ENCODE measurements around the gene LRMDA. TPM values are rescaled to one million over a fixed set of nuclear protein-coding genes. Genes with fewer than 3 reads are reported as not detected.

LRMDA gene
- total and polyA plus RNA-seq, 2 donors (not counting 1 experiment from before 2014, with no cell fraction given), result 0.12 TPM; not detected in 1

- WGBS (ENCODE audit: insufficient coverage), result 67% methylated on average over 1 of the region's 9 CpGs
- Mint-ChIP-seq H3K27me3 (no peaks in the 10 kb centered on the region), H3K4me1 (no peaks in the 10 kb centered on the region), H3K9me3 (ENCODE audit: insufficient read depth) (no peaks in the 10 kb centered on the region), H3K4me3 (no peak overlapping the region), H3K27ac (no peak overlapping the region)
- ChIA-PET CTCF (interaction anchor here (1.3 kb wide), 1 partner anchor 9 kb away, joined by 3 read pairs; no protein-coding TSS in a partner anchor), POLR2A (no interaction called here)
- TF ChIP-seq EZH2 (IDR thresholded peaks at IDR 0.05; ENCODE audit: borderline replicate concordance, insufficient read depth, low read depth, low read length, poor library complexity, severe bottlenecking) (no peak), CTCF (IDR thresholded peaks at IDR 0.05) (no peak)
- Histone ChIP-seq H3K27me3 (replicated peaks in 1 of 4; ENCODE audit: control extremely low read depth in 1 of 4, control insufficient read depth in 3 of 4, insufficient read depth in 4 of 4, low read length in 3 of 4) (no peaks in the 10 kb centered on the region), H3K27ac (ENCODE audit: low read length in 2 of 2) (no peak overlapping the region), H4K20me1 (ENCODE audit: control insufficient read depth, insufficient read depth, low read length, poor library complexity, severe bottlenecking) (no peaks in the 10 kb centered on the region), H3K4me2 (replicated peaks; ENCODE audit: low read depth, low read length, poor library complexity, severe bottlenecking) (no peak overlapping the region), H3K36me3 (replicated peaks in 1 of 2; ENCODE audit: control extremely low read depth in 1 of 2, control insufficient read depth in 1 of 2, extremely low read depth in 1 of 2, insufficient read depth in 2 of 2, low read length in 1 of 2) (no peaks in the 10 kb centered on the region), H3K4me1 (ENCODE audit: control insufficient read depth in 2 of 2, insufficient read depth in 2 of 2, low read length in 2 of 2) (no peaks in the 10 kb centered on the region), H3K9me3 (ENCODE audit: control extremely low read depth in 1 of 3, control insufficient read depth in 2 of 3, insufficient read depth in 1 of 3, low read length in 2 of 3) (no peaks in the 10 kb centered on the region), H3K9ac (ENCODE audit: low read length) (no peak overlapping the region), H2AFZ (ENCODE audit: insufficient read depth, low read depth, low read length, poor library complexity, severe bottlenecking) (no peak overlapping the region), H3K4me3 (ENCODE audit: control extremely low read depth in 1 of 5, extremely low read depth in 1 of 5, insufficient read depth in 1 of 5, low read depth in 2 of 5, low read length in 4 of 5) (no peak overlapping the region), H3K79me2 (ENCODE audit: control insufficient read depth, insufficient read depth, low read length) (no peaks in the 10 kb centered on the region)
- intact Hi-C loops (cut with micrococcal nuclease), result no loop called here
- DNase-seq (no peak), ATAC-seq (ENCODE audit: low read depth) (no peak)
Observed at GRCh38 chr10:75723319-75723980, 292.0 kb downstream of the LRMDA start.

DNA sequence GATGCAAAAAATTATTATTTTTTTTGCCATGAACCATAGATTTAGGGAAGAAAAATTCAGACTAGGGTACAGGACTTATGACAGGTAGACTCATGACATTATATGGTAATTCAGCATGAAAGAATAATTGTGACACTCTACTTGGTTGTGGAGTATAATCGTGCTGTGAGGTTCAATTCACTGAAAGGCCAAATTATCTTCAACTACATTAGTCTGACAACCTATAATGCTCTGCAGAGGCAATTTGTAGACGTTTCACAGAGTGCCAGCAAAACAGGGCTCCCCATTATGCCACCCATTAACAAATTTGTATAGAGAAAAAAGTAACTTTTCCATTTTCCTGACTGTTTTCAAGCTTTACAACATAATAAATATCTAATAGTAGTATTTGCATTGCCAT lies 292.6 kb downstream of the LRMDA start:
- WGBS (ENCODE audit: insufficient coverage), result no CpG with 5 or more reads among the region's 2 CpGs
- Histone ChIP-seq H4K20me1 (ENCODE audit: control insufficient read depth, insufficient read depth, low read length, poor library complexity, severe bottlenecking) (no peaks in the 10 kb centered on the region), H3K27me3 (replicated peaks in 1 of 4; ENCODE audit: control extremely low read depth in 1 of 4, control insufficient read depth in 3 of 4, insufficient read depth in 4 of 4, low read length in 3 of 4) (no peaks in the 10 kb centered on the region)

More for the DNA sequence above, 292.6 kb downstream of the LRMDA start:
- H3K9me3 ChIP-seq (ENCODE audit: control extremely low read depth in 1 of 3, control insufficient read depth in 2 of 3, insufficient read depth in 1 of 3, low read length in 2 of 3), result no peaks in the 10 kb centered on the region
- no peaks in the 10 kb centered on the region for H3K79me2 ChIP-seq (ENCODE audit: control insufficient read depth, insufficient read depth, low read length)
- H3K27ac Mint-ChIP-seq, result no peak overlapping the region
- H3K9me3 Mint-ChIP-seq (ENCODE audit: insufficient read depth), result no peaks in the 10 kb centered on the region
- ATAC-seq (ENCODE audit: low read depth) (no peak), DNase-seq (no peak)
- CTCF ChIA-PET, result interaction anchor here (1.3 kb wide), 1 partner anchor 10 kb away, joined by 3 read pairs; no protein-coding TSS in a partner anchor
- no peaks in the 10 kb centered on the region for H3K4me1 ChIP-seq (ENCODE audit: control insufficient read depth in 2 of 2, insufficient read depth in 2 of 2, low read length in 2 of 2)
- H3K9ac ChIP-seq (ENCODE audit: low read length), result no peak overlapping the region
- H2AFZ ChIP-seq (ENCODE audit: insufficient read depth, low read depth, low read length, poor library complexity, severe bottlenecking), result no peak overlapping the region
- intact Hi-C loops (cut with micrococcal nuclease), result no loop called here
- no peak overlapping the region for H3K27ac ChIP-seq (ENCODE audit: low read length in 2 of 2)
- H3K36me3 ChIP-seq (replicated peaks in 1 of 2; ENCODE audit: control extremely low read depth in 1 of 2, control insufficient read depth in 1 of 2, extremely low read depth in 1 of 2, insufficient read depth in 2 of 2, low read length in 1 of 2), result no peaks in the 10 kb centered on the region
- no peak overlapping the region for H3K4me2 ChIP-seq (replicated peaks; ENCODE audit: low read depth, low read length, poor library complexity, severe bottlenecking)
- H3K4me3 ChIP-seq (ENCODE audit: control extremely low read depth in 1 of 5, extremely low read depth in 1 of 5, insufficient read depth in 1 of 5, low read depth in 2 of 5, low read length in 4 of 5), result no peak overlapping the region
- H3K27me3 Mint-ChIP-seq, result no peaks in the 10 kb centered on the region
- H3K4me1 Mint-ChIP-seq, result no peaks in the 10 kb centered on the region
- TF ChIP-seq EZH2 (IDR thresholded peaks at IDR 0.05; ENCODE audit: borderline replicate concordance, insufficient read depth, low read depth, low read length, poor library complexity, severe bottlenecking) (no peak), CTCF (IDR thresholded peaks at IDR 0.05) (no peak)
- H3K4me3 Mint-ChIP-seq, result no peak overlapping the region
- POLR2A ChIA-PET, result no interaction called here
